Thyroid gland (tissue), 4 donors: ENCODE data around the gene TMSB4X.

Experiments used
- CTCF ChIP-seq, 6 experiments: fragments of 200-600 bp in 3 of 6; fragments of 450-650 bp in 3 of 6; sonication (generic) in 3 of 6; IDR thresholded peaks; one replicate each; pipeline ENCODE4 v1.5.1; 2016 to 2019; ENCODE audit warnings: antibody characterized with exemption in 6 of 6, mild to moderate bottlenecking in 2 of 6, inconsistent platforms in 1 of 6, moderate library complexity in 1 of 6
- POLR2A ChIP-seq, 2 donors: fragments of 450-650 bp; IDR thresholded peaks; one replicate each; pipeline ENCODE4 v1.6.1; 2017; ENCODE audit warnings: antibody characterized with exemption in 2 of 2, mild to moderate bottlenecking in 2 of 2, moderate library complexity in 1 of 2

DNA sequence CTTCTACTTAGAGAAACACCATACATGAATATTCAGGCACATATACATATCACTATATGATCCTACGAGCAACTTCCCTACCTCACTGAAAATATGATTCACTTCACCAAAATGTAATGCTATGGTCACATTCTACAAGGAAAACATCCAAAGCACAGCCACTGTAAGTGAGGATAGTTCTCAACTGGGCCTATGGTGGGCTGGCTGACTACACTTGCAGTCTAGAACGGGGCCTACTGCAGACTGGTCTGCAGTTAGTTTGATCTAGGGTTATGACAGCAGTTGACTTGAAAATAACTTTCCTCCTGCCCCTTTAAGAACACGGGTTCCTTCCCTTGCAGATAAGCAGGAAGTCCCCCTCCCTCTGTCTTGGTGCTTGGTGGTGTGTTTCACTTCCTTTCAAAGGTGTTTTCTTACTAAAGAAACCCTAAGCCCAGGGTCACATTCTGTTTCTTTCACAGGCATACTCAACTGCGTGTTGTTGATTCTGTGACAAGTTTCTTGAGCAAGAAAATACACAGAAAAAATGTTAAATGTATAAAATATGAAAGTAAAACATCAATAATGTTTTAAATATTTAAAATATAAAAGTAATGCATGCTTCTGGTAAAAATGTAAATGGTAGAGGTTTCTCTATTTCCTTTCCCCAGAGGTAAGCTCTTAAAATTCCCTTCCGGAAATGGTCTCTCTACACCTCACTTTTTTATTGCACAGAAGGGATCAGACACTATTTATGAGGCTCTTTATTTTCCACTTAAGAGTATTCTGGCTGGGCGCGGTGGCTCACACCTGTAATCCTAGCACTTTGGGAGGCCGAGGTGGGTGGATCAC lies 18.0 kb upstream of the TMSB4X start:
- TF ChIP-seq CTCF (IDR thresholded peaks at IDR 0.05) = no peak
- no peak for TF ChIP-seq POLR2A (IDR thresholded peaks at IDR 0.05)
